MCF 10A (cell line): ENCODE data around the gene STOM. TPM values are rescaled to one million over a fixed set of nuclear protein-coding genes. Genes with fewer than 3 reads are reported as not detected.
"Not testable (repeated sequence)": the region's sequence is repeated elsewhere in the genome, so short reads cannot be mapped to it uniquely, and the experiment has no call there.

ENCODE experiments used
- BruUV-seq: library from RNA; stranded (reverse); fragments of 400-500 nt; replicated peaks from 2 replicates; lab custom pipeline; 2021; lab: Mats Ljungman, UMichigan
- CTCF ChIA-PET: fragments of 300-600 bp; sonication (Branson Sonifier 250); formaldehyde crosslinking; extraction: SDS; loops from one replicate; lab custom pipeline; 2021; ENCODE audit warnings: antibody characterized with exemption, inconsistent platforms; lab: Yijun Ruan, JAX
- POLR2A ChIA-PET: fragments of 300-600, 350-650 bp; sonication (Branson Sonifier 250); formaldehyde crosslinking; extraction: SDS; loops from one replicate; lab custom pipeline; 2020; ENCODE audit warnings: antibody characterized with exemption, inconsistent platforms; lab: Yijun Ruan, JAX
- DNase-seq: peaks from one replicate; pipeline ENCODE4 v3.0.0-alpha.2; 2018; ENCODE audit not compliant: unreplicated experiment
- H3K27ac Mint-ChIP-seq: one replicate; pipeline ENCODE4 v1.8.0; 2022; ENCODE audit warnings: mild to moderate bottlenecking, low read depth, mixed read lengths; ENCODE audit not compliant: unreplicated experiment
- H3K27me3 Mint-ChIP-seq: one replicate; pipeline ENCODE4 v1.8.0; 2022; ENCODE audit warnings: mixed read lengths; ENCODE audit not compliant: insufficient read depth, unreplicated experiment
- H3K36me3 Mint-ChIP-seq: one replicate; pipeline ENCODE4 v1.8.0; 2022; ENCODE audit warnings: mild to moderate bottlenecking, moderate library complexity, mixed read lengths; ENCODE audit not compliant: insufficient read depth, unreplicated experiment
- H3K4me1 Mint-ChIP-seq: one replicate; pipeline ENCODE4 v1.8.0; 2022; ENCODE audit warnings: mixed read lengths; ENCODE audit not compliant: insufficient read depth, unreplicated experiment
- H3K4me3 Mint-ChIP-seq: one replicate; pipeline ENCODE4 v1.8.0; 2022; ENCODE audit warnings: mild to moderate bottlenecking, moderate library complexity, mixed read lengths; ENCODE audit not compliant: unreplicated experiment
- H3K9me3 Mint-ChIP-seq: one replicate; pipeline ENCODE4 v1.8.0; 2022; ENCODE audit warnings: mixed read lengths; ENCODE audit not compliant: unreplicated experiment
- intact Hi-C: fragments of 100-400 bp; cut with micrococcal nuclease; formaldehyde crosslinking; loops from 2 replicates; pipeline ENCODE4 v1.14.1; 2022
- total RNA-seq: library from RNA; stranded (reverse); gene quantifications from 2 replicates; pipeline ENCODE4 v1.2.3, GENCODE V29; 2022
- TF ChIP-seq, protein P1 (sequence below): fragments of 200-600 bp; IDR thresholded peaks from one replicate; pipeline ENCODE4 v1.8.0; 2022; ENCODE audit warnings: antibody characterized with exemption, mild to moderate bottlenecking; ENCODE audit not compliant: unreplicated experiment

Gene STOM
- total RNA-seq, 1 experiment from 2014 or later: 231 TPM

DNA sequence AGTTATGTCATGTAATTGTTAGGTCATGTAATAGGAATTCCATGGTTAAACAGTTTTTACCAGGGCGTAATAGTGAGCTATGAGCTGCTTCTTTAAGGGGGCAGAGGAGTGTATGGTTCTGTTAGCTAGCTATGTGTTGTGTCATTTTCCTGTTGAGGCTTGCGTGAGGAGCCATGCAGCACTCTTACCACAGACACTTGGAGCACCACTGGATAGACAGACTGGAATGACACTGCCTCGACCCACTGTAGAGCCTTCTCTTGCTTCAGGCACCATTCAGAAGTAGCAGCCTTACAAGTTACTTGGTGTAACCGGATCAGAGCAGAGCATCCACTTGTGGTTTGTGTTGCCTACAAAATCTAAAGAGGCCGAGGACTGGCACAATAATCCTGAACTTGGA is 28.3 kb upstream of the STOM start:
- CTCF ChIA-PET: interaction anchor here (0.5 to 7.8 kb wide), 21 partner anchors 11 to 638 kb away, joined by 3 to 152 read pairs (median 6); no protein-coding TSS in a partner anchor
- peak overlapping the region; percentile 12 for H3K4me3 Mint-ChIP-seq

DNA sequence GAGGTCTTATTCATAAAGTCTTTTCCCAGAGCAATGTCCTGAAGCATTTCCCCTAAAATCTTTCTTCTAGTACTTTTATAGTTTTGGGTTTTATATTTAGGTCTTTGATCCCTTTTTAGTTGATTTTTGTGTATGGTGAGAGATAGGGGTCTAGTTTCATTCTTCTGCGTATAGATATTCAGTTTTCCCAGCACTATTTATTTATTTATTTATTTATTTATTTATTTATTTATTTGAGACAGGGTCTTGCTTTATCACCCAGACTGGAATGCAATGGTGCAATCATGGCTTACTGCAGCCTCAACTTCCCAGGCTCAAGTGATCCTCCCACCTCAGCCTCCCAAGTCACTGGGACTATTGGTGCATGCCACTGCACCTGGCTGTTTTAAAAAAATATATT is 27.2 kb upstream of the STOM start:
- H3K36me3 Mint-ChIP-seq, BruUV-seq, H3K27ac Mint-ChIP-seq, intact Hi-C loops, H3K4me3 Mint-ChIP-seq, H3K27me3 Mint-ChIP-seq, DNase-seq, H3K9me3 Mint-ChIP-seq: not testable (repeated sequence)
- POLR2A ChIA-PET: interaction anchor here (0.6 to 4.0 kb wide), 12 partner anchors 10 to 184 kb away, joined by 4 to 77 read pairs (median 10); no protein-coding TSS in a partner anchor
- CTCF ChIA-PET: interaction anchor here (0.6 to 7.8 kb wide), 12 partner anchors 10 to 410 kb away, joined by 3 to 152 read pairs (median 8); no protein-coding TSS in a partner anchor
- H3K4me1 Mint-ChIP-seq: peaks cover 34% of the 10 kb centered on the region

More for the DNA sequence above, 28.3 kb upstream of the STOM start:
- no peaks in the 10 kb centered on the region for H3K27me3 Mint-ChIP-seq
- H3K36me3 Mint-ChIP-seq: no peaks in the 10 kb centered on the region
- H3K9me3 Mint-ChIP-seq: no peaks in the 10 kb centered on the region
- POLR2A ChIA-PET: interaction anchor here (0.7 to 4.0 kb wide), 24 partner anchors 11 to 605 kb away, joined by 3 to 77 read pairs (median 6); partner anchors contain the start of genes FBXW2 and GSN
- peak; percentile 91 for DNase-seq
- intact Hi-C loops: loop anchor here (1.0 kb wide), 2 partner anchors 22 to 49 kb away; no protein-coding TSS in a partner anchor
- TF ChIP-seq, protein P1, sequence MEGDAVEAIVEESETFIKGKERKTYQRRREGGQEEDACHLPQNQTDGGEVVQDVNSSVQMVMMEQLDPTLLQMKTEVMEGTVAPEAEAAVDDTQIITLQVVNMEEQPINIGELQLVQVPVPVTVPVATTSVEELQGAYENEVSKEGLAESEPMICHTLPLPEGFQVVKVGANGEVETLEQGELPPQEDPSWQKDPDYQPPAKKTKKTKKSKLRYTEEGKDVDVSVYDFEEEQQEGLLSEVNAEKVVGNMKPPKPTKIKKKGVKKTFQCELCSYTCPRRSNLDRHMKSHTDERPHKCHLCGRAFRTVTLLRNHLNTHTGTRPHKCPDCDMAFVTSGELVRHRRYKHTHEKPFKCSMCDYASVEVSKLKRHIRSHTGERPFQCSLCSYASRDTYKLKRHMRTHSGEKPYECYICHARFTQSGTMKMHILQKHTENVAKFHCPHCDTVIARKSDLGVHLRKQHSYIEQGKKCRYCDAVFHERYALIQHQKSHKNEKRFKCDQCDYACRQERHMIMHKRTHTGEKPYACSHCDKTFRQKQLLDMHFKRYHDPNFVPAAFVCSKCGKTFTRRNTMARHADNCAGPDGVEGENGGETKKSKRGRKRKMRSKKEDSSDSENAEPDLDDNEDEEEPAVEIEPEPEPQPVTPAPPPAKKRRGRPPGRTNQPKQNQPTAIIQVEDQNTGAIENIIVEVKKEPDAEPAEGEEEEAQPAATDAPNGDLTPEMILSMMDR: no peak
- BruUV-seq: no TSS peak
- peak overlapping the region; percentile 52 for H3K27ac Mint-ChIP-seq
- peaks cover 29% of the 10 kb centered on the region for H3K4me1 Mint-ChIP-seq

DNA sequence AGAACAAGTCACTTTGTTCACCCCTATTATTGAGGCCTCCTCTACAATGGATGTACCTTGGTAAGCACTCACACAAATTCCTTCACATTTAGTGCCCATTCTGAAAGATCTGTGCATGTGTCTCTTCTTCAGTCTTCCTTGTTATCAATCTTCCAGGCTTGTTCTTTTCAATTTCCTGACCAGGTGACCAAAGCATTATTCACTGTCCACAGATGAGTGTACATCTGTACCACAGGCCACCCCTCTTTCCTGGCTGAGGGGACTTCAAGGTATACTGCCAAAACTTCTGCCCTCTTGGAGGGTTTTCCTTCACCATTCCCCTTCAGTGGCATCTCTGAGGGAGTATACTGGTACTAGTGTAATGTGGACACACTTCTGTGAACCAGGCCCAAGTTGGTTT is 25.5 kb upstream of the STOM start:
- TF ChIP-seq, protein P1: no peak
- POLR2A ChIA-PET: interaction anchor here (0.9 to 1.2 kb wide), 2 partner anchors 22 to 195 kb away, joined by 3 to 5 read pairs; no protein-coding TSS in a partner anchor
- H3K27me3 Mint-ChIP-seq: no peaks in the 10 kb centered on the region
- H3K36me3 Mint-ChIP-seq: no peaks in the 10 kb centered on the region
- intact Hi-C loops: no loop called here
- no peaks in the 10 kb centered on the region for H3K9me3 Mint-ChIP-seq
- H3K4me1 Mint-ChIP-seq: peaks cover 34% of the 10 kb centered on the region
- no peak for DNase-seq
- CTCF ChIA-PET: interaction anchor here (0.6 to 4.2 kb wide), 6 partner anchors 10 to 334 kb away, joined by 3 to 29 read pairs (median 6); no protein-coding TSS in a partner anchor
- no peak overlapping the region for H3K27ac Mint-ChIP-seq
- BruUV-seq: no TSS peak
- H3K4me3 Mint-ChIP-seq: no peak overlapping the region

DNA sequence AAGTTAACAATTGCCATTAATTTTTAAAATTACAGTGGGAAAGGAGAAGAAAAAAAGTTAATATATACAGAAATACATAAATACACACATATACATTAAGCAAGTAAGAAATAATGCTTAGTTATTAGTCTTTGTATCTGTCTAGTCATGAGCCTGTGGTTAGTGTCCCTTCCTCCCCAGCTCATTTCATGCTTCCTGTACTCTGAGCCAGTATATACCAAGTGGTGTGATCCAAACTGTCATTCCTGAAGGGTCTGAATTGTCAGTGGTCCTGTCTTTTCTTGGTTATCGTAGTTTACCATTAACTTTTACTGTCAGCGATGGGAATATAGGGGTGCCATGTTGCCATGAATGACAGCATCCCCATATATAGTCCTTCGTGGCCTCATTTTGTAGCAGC is 24.2 kb upstream of the STOM start:
- no peak for DNase-seq
- intact Hi-C loops: no loop called here
- CTCF ChIA-PET: interaction anchor here (1.1 to 4.2 kb wide), 7 partner anchors 16 to 181 kb away, joined by 3 to 29 read pairs (median 8); no protein-coding TSS in a partner anchor
- no TSS peak for BruUV-seq
- no peaks in the 10 kb centered on the region for H3K27me3 Mint-ChIP-seq
- H3K4me3 Mint-ChIP-seq: no peak overlapping the region
- H3K4me1 Mint-ChIP-seq: peaks cover 28% of the 10 kb centered on the region
- TF ChIP-seq, protein P1: no peak
- POLR2A ChIA-PET: interaction anchor here (0.7 to 2.4 kb wide), 8 partner anchors 16 to 241 kb away, joined by 3 to 21 read pairs (median 4); no protein-coding TSS in a partner anchor
- no peaks in the 10 kb centered on the region for H3K36me3 Mint-ChIP-seq
- H3K9me3 Mint-ChIP-seq: no peaks in the 10 kb centered on the region
- H3K27ac Mint-ChIP-seq: no peak overlapping the region
